Breast epithelium (tissue), 3 donors: ENCODE data around the gene MAPK8IP1.

Experiments used
- POLR2A ChIP-seq: fragments of 450-650 bp; IDR thresholded peaks from one replicate; pipeline ENCODE4 v1.6.1; 2016; ENCODE audit warnings: antibody characterized with exemption, mild to moderate bottlenecking, moderate library complexity
- TF ChIP-seq, protein P1 (sequence below), 3 donors: fragments of 450-650 bp; IDR thresholded peaks; one replicate each; pipeline ENCODE4 v1.5.1; 2016 to 2017; ENCODE audit warnings: antibody characterized with exemption in 3 of 3, mild to moderate bottlenecking in 3 of 3, moderate library complexity in 3 of 3

DNA sequence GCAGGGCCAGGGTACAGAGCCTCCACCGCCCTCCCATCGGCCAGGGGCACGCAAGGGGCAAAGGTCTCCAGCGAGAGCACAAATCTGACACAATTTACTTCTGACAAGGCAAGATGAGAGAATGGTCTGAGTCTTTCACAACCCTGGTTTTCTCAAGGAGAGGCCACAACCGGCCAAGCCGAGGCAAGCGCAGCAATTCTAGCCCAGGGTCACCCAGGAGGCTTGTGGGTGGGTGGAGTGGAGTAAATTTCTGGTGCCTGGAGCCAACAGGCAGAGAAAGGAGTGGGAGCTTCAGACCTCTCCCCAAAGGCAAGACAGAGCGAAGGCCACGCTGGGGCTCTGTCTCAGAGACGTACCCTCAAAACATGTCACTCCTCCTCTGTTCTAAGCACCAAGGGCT, 46.3 kb downstream of the MAPK8IP1 start:
- TF ChIP-seq, protein P1, sequence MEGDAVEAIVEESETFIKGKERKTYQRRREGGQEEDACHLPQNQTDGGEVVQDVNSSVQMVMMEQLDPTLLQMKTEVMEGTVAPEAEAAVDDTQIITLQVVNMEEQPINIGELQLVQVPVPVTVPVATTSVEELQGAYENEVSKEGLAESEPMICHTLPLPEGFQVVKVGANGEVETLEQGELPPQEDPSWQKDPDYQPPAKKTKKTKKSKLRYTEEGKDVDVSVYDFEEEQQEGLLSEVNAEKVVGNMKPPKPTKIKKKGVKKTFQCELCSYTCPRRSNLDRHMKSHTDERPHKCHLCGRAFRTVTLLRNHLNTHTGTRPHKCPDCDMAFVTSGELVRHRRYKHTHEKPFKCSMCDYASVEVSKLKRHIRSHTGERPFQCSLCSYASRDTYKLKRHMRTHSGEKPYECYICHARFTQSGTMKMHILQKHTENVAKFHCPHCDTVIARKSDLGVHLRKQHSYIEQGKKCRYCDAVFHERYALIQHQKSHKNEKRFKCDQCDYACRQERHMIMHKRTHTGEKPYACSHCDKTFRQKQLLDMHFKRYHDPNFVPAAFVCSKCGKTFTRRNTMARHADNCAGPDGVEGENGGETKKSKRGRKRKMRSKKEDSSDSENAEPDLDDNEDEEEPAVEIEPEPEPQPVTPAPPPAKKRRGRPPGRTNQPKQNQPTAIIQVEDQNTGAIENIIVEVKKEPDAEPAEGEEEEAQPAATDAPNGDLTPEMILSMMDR (IDR thresholded peaks at IDR 0.05): no peak
- no peak for TF ChIP-seq POLR2A
